ENCODE data around the gene ZNF362.

ZNF362 gene

DNA sequence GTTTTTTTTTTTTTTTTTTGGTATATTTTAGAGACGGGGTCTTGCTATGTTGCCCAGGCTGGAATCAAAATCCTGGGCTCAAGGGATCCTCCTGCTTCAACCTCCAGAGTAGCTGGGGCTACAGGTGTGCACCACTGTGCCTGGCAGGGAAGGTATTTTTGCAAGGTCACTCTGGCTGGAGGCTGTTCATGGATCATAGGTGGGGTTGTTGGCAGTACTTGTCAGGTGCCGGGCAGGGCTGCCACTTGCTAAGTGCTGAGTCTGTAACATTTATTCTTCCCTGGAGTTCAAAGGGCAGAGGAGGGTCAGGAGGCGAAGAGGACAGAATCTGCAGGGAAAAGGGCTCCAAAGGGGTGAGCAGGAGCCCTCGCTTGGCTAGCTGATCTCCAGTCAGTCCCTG, 40.5 kb downstream of the ZNF362 start:
- no peaks in the 10 kb centered on the region for H3K4me1 ChIP-seq (ENCODE audit: control insufficient read depth, insufficient read depth, low read length, poor library complexity, severe bottlenecking)
- H3K27ac ChIP-seq (ENCODE audit: low read depth, low read length, severe bottlenecking), result no peak overlapping the region
- WGBS, 2 experiments (ENCODE audit: insufficient coverage in 2 of 2), result 92 to 96% methylated on average over 2 to 4 of the region's 4 CpGs
- no peaks in the 10 kb centered on the region for H3K9me3 ChIP-seq (ENCODE audit: control insufficient read depth, low read length)
- no peak overlapping the region for H3K4me3 ChIP-seq (ENCODE audit: extremely low read depth, insufficient read depth, low read length, poor library complexity, severe bottlenecking)
- H3K36me3 ChIP-seq (ENCODE audit: control insufficient read depth, insufficient read depth, low read length), result peaks cover 87% of the 10 kb centered on the region

DNA sequence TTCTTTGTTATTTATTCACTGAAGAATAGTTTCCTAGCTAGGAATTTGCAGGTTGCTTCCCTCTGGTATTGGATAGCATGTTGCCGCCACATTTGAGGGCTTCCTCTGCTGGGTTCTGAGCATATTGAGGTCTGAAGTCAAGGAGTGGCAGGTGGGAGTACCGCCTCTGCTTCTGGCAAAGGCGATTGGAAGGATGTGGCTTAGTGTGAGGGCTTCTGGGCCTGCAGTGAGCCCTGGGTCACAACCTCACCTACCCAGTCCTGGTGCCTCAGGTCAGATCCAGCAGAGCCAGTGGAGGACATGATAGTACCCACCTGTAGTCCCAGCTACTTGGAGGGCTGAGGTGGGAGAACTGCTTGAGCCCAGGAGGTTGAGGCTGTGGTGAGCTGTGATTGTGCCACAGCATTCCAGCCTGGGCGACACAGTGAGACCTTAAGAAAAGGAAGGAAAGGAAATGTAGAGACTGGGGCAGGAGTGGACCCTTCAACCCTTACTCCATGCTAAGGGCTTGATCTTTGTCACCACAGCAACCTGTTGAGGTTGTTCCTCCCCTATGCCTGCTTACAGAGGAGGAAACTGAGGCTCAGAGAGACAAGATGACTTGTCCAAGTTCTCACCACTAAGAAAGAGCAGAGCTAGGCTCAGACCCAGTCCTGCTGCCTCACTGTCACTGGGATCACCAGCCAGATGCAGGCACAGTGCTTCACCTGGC, 41.8 kb downstream of the ZNF362 start:
- H3K36me3 ChIP-seq (ENCODE audit: control insufficient read depth, insufficient read depth, low read length), result peaks cover 87% of the 10 kb centered on the region
- WGBS, 2 experiments (ENCODE audit: insufficient coverage in 2 of 2), result 100% methylated on average over 1 to 3 of the region's 4 CpGs
- no peak overlapping the region for H3K27ac ChIP-seq (ENCODE audit: low read depth, low read length, severe bottlenecking)
- H3K4me1 ChIP-seq (ENCODE audit: control insufficient read depth, insufficient read depth, low read length, poor library complexity, severe bottlenecking), result no peaks in the 10 kb centered on the region
- H3K9me3 ChIP-seq (ENCODE audit: control insufficient read depth, low read length), result no peaks in the 10 kb centered on the region
- H3K4me3 ChIP-seq (ENCODE audit: extremely low read depth, insufficient read depth, low read length, poor library complexity, severe bottlenecking), result no peak overlapping the region

DNA sequence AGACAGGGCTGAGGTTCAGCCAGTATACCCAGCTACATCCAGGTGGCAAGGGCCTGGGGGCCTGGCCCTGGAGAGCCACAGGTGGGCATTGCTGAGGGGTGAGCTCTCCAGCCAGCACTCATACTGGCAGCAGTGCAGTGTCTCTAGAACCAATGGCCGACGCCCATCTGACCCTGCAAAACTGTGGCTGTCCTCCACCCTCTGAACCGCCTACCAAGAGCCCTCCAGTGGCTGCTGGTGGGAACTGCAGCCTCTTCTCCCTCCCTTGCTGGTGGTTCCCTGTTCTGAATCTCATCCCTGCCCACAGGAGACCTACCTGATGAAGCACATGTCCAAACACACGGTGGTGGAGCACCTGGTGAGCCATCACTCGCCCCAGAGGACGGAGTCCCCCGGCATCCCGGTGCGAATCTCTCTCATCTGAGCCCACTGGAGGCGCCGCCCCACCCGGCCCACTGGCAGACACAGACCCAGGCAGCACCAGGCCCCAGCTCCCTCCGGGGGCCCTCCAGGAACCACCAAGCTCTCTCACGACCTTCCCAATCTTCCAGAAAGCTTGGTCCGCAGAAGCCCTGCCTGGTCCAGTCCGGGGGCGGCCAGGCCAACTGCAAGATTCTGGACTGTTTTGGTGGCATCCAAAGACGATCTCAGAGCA, 42.5 kb downstream of the ZNF362 start:
- WGBS, 2 experiments (ENCODE audit: insufficient coverage in 2 of 2), result 74 to 84% methylated on average over 17 to 18 of the region's 18 CpGs
- Histone ChIP-seq H3K27ac (ENCODE audit: low read depth, low read length, severe bottlenecking) (no peak overlapping the region), H3K4me3 (ENCODE audit: extremely low read depth, insufficient read depth, low read length, poor library complexity, severe bottlenecking) (no peak overlapping the region), H3K9me3 (ENCODE audit: control insufficient read depth, low read length) (no peaks in the 10 kb centered on the region), H3K36me3 (ENCODE audit: control insufficient read depth, insufficient read depth, low read length) (peaks cover 80% of the 10 kb centered on the region), H3K4me1 (ENCODE audit: control insufficient read depth, insufficient read depth, low read length, poor library complexity, severe bottlenecking) (no peaks in the 10 kb centered on the region)

DNA sequence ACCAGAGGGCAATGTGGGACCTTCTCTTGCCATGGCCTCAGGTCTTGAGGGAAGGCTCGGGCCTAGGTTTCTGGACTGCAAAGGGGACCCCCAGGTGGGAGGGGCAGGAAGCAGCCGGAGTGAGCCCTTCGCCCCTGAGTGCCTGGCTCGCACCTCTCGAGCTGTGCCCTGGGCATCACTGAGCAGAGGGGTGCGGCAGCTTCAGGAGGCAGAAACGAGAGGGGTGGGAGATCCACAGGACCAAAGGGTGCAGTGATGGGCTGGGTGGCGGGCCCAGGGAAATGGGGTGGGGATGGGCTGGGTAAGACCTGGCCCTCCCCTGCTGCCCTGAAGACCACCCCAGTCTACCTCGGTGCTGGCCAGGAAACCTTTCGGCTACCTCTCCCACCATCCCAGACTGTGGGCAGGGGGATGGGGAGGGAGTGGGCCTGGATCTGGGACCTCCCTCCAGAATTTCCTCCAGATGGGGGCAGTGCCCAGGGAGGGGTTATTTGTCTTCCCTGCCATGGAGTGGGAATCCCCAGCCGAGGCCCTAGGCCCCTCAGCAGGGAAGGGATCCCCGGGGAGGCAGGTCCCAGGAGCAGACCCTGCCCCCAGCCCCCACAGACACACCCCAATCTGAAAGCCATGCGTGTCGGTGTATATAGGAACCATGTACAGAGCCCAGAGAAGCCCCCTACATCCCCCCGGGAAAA, 43.3 kb downstream of the ZNF362 start:
- H3K9me3 ChIP-seq (ENCODE audit: control insufficient read depth, low read length), result no peaks in the 10 kb centered on the region
- 94 to 95% methylated on average over 7 to 10 of the region's 15 CpGs for WGBS, 2 experiments (ENCODE audit: insufficient coverage in 2 of 2)
- H3K4me3 ChIP-seq (ENCODE audit: extremely low read depth, insufficient read depth, low read length, poor library complexity, severe bottlenecking), result no peak overlapping the region
- H3K36me3 ChIP-seq (ENCODE audit: control insufficient read depth, insufficient read depth, low read length), result peaks cover 73% of the 10 kb centered on the region
- H3K4me1 ChIP-seq (ENCODE audit: control insufficient read depth, insufficient read depth, low read length, poor library complexity, severe bottlenecking), result peaks cover 6% of the 10 kb centered on the region
- no peak overlapping the region for H3K27ac ChIP-seq (ENCODE audit: low read depth, low read length, severe bottlenecking)

DNA sequence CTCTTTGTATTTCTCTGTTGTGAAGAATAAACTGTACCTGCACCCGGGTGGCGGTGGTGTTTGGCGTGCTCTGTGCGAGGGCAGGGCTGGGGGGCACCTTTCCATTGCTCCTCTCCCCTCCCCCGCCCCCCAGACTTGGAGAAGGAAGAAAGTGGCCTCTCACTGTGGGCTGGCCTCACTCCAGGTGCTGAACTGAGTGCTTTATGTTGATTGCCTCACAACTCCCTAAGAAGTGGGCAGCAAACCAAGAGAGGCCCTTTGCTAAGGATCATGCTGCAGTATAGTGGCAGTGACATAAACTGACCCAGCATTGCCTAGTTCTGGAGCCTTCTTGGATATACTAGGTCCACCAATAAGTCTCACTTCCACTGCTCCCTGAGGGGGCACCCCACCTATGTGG, 44.4 kb downstream of the ZNF362 start:
- Histone ChIP-seq H3K4me3 (ENCODE audit: extremely low read depth, insufficient read depth, low read length, poor library complexity, severe bottlenecking) (no peak overlapping the region), H3K27ac (ENCODE audit: low read depth, low read length, severe bottlenecking) (no peak overlapping the region), H3K4me1 (ENCODE audit: control insufficient read depth, insufficient read depth, low read length, poor library complexity, severe bottlenecking) (peaks cover 6% of the 10 kb centered on the region), H3K36me3 (ENCODE audit: control insufficient read depth, insufficient read depth, low read length) (peaks cover 64% of the 10 kb centered on the region), H3K9me3 (ENCODE audit: control insufficient read depth, low read length) (no peaks in the 10 kb centered on the region)
- 87 to 93% methylated on average over 4 to 5 of the region's 5 CpGs for WGBS, 2 experiments (ENCODE audit: insufficient coverage in 2 of 2)

DNA sequence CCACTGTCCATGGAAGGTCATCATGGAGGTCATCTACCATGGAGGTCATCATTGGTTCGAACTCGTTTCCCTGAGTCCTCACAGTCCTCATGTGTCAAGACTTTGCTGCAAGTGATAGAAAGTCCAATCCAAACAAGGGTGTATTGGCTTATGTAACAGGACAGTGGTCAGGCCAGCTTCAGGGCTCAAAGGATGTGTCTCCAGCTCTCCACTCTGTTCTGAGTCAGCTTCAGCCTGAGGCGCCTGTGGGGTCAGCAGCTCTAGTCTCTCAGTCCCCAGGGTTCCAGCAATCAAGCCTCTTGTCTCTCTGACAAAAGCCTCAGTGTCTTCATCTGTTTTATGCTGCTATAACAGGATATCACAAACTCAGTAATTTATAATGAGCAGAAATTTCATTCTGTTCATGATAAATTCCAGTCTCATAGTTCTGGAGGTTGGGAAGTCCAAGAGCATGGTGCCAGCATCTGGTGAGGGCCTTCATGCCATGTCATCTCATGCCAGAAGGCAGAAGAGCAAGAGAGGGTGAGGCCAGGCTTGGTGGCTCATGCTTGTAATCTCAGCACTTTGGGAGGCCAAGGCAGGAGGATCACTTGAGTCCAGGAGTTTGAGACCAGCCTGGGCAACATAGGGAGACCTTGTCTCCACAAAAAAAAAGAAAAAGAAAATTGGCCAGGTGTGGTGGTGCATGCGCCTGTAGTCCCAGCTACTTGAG, 45.1 kb downstream of the ZNF362 start:
- Histone ChIP-seq H3K4me3 (ENCODE audit: extremely low read depth, insufficient read depth, low read length, poor library complexity, severe bottlenecking) (no peak overlapping the region), H3K27ac (ENCODE audit: low read depth, low read length, severe bottlenecking) (no peak overlapping the region), H3K36me3 (ENCODE audit: control insufficient read depth, insufficient read depth, low read length) (peaks cover 56% of the 10 kb centered on the region), H3K4me1 (ENCODE audit: control insufficient read depth, insufficient read depth, low read length, poor library complexity, severe bottlenecking) (peaks cover 6% of the 10 kb centered on the region), H3K9me3 (ENCODE audit: control insufficient read depth, low read length) (no peaks in the 10 kb centered on the region)
- WGBS, 2 experiments (ENCODE audit: insufficient coverage in 2 of 2), result 96 to 100% methylated on average over 4 of the region's 4 CpGs

DNA sequence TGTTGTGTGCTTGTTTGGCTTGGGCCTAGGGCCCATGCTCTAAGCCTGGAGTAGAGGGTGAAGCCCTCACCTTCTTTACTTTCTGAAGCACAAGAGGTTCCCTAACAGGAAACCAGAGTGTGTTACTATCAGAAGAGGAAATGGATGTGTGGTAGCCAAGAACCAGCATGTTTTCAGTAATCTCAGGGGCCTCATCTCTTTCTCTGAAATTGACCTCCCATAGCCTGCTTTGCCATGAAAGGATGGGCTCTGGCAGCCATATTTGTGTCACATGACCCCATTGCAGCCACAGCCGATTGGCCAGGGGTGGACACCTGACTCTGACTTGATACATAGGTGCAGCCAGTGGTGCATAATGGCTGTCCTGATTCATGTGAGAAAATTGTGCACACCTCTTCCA, 46.0 kb downstream of the ZNF362 start:
- Histone ChIP-seq H3K4me3 (ENCODE audit: extremely low read depth, insufficient read depth, low read length, poor library complexity, severe bottlenecking) (no peak overlapping the region), H3K36me3 (ENCODE audit: control insufficient read depth, insufficient read depth, low read length) (peaks cover 48% of the 10 kb centered on the region), H3K4me1 (ENCODE audit: control insufficient read depth, insufficient read depth, low read length, poor library complexity, severe bottlenecking) (peaks cover 6% of the 10 kb centered on the region), H3K9me3 (ENCODE audit: control insufficient read depth, low read length) (no peaks in the 10 kb centered on the region), H3K27ac (ENCODE audit: low read depth, low read length, severe bottlenecking) (no peak overlapping the region)
- 100% methylated on average over 1 of the region's 1 CpG for WGBS, 2 experiments (ENCODE audit: insufficient coverage in 2 of 2)

DNA sequence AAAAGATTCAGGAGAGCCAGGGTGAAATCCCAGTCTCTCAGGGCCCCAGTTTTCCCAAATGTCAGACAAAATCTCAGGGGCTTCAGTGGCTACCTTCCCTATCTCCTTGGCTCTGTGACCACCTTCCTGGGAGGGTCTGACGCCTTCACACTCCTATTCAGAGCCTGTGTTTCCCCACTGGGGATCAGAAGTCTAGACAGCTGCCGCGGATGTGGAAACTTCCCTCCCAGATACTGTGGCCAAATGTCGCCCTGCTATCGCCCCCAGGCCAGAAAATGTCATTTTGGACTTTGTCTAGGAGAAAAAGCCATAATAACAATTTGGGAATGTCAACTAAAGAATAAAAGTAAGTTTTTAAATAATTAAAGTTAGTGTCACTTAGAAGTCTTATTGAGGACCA, 48.7 kb downstream of the ZNF362 start:
- Histone ChIP-seq H3K9me3 (ENCODE audit: control insufficient read depth, low read length) (no peaks in the 10 kb centered on the region), H3K4me3 (ENCODE audit: extremely low read depth, insufficient read depth, low read length, poor library complexity, severe bottlenecking) (no peak overlapping the region), H3K4me1 (ENCODE audit: control insufficient read depth, insufficient read depth, low read length, poor library complexity, severe bottlenecking) (peaks cover 6% of the 10 kb centered on the region), H3K27ac (ENCODE audit: low read depth, low read length, severe bottlenecking) (no peak overlapping the region), H3K36me3 (ENCODE audit: control insufficient read depth, insufficient read depth, low read length) (peaks cover 22% of the 10 kb centered on the region)
- WGBS, 2 experiments (ENCODE audit: insufficient coverage in 2 of 2), result 100% methylated on average over 1 to 3 of the region's 5 CpGs

DNA sequence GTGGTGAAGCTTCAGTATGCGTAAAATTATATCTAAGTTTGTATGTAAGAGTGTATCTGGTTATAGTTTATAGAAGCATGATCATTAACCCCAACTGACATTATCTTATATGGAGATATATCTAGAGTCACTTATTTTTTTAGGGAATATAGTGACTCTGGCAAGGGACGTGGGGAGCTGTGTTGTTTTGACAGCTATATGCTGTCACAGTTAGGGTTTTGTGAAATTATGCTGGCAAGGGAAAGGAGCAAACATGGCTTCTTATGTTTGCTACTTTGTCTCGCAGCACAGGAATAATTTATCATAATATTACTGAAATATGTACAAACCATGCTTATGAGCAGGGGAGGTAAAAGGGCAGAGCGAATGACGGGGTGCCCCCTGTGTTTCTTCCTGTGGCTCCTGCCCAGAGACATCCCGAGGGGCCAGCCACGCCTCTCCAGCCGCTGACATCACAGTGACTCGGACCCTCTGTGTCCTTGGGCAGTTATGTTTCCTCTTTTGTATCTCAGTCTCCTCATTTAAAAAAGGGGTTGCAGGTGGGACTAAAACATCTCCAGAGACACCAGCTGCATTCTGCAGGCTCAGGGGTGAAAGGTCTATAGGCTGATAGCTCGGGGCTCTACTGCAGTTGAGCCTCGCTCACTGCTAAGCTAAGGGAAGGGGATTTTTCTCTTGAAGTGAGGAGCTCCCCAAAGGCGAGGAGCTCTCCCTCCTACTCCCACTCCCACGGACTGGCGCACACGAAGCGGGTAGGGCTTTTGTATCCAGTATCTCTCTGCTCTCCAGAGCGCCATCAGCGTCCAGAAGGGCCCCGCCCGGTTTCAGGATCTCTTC, 49.7 kb downstream of the ZNF362 start:
- WGBS, 2 experiments (ENCODE audit: insufficient coverage in 2 of 2), result 83 to 92% methylated on average over 11 to 16 of the region's 20 CpGs
- Histone ChIP-seq H3K4me1 (ENCODE audit: control insufficient read depth, insufficient read depth, low read length, poor library complexity, severe bottlenecking) (peaks cover 6% of the 10 kb centered on the region), H3K36me3 (ENCODE audit: control insufficient read depth, insufficient read depth, low read length) (peaks cover 13% of the 10 kb centered on the region), H3K4me3 (ENCODE audit: extremely low read depth, insufficient read depth, low read length, poor library complexity, severe bottlenecking) (no peak overlapping the region), H3K9me3 (ENCODE audit: control insufficient read depth, low read length) (no peaks in the 10 kb centered on the region), H3K27ac (ENCODE audit: low read depth, low read length, severe bottlenecking) (no peak overlapping the region)

Measured in mesodermal cell (in vitro differentiated cells).